ENCODE results near the gene HSF5. TPM values are rescaled to one million over a fixed set of nuclear protein-coding genes. Genes with fewer than 3 reads are reported as not detected.

Gene HSF5
- polyA plus RNA-seq, 1 experiment = not detected

GRCh38 chr17:58377093-58377601 lies 111.1 kb downstream of the HSF5 start:
- H3K27me3 ChIP-seq (ENCODE audit: control insufficient read depth, insufficient read depth, low read length) = peaks cover 17% of the 10 kb centered on the region
- ChIA-PET POLR2A (no interaction called here), CTCF (no interaction called here)
- no peak overlapping the region for H3K27ac ChIP-seq (ENCODE audit: low read depth, low read length)
- H3K9me3 ChIP-seq (ENCODE audit: control insufficient read depth, insufficient read depth, low read length) = no peaks in the 10 kb centered on the region
- TF ChIP-seq, protein P1, sequence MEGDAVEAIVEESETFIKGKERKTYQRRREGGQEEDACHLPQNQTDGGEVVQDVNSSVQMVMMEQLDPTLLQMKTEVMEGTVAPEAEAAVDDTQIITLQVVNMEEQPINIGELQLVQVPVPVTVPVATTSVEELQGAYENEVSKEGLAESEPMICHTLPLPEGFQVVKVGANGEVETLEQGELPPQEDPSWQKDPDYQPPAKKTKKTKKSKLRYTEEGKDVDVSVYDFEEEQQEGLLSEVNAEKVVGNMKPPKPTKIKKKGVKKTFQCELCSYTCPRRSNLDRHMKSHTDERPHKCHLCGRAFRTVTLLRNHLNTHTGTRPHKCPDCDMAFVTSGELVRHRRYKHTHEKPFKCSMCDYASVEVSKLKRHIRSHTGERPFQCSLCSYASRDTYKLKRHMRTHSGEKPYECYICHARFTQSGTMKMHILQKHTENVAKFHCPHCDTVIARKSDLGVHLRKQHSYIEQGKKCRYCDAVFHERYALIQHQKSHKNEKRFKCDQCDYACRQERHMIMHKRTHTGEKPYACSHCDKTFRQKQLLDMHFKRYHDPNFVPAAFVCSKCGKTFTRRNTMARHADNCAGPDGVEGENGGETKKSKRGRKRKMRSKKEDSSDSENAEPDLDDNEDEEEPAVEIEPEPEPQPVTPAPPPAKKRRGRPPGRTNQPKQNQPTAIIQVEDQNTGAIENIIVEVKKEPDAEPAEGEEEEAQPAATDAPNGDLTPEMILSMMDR (IDR thresholded peaks at IDR 0.05; ENCODE audit: low read depth, low read length) = no peak
- DNase-seq (ENCODE audit: low read depth, low spot score) = no peak
- no peak overlapping the region for H3K4me3 ChIP-seq (ENCODE audit: low read depth, low read length)

- POLR2A ChIA-PET = no interaction called here
- Histone ChIP-seq H3K9me3 (ENCODE audit: control insufficient read depth, insufficient read depth, low read length) (no peaks in the 10 kb centered on the region), H3K4me3 (ENCODE audit: low read depth, low read length) (no peak overlapping the region), H3K27me3 (ENCODE audit: control insufficient read depth, insufficient read depth, low read length) (peaks cover 14% of the 10 kb centered on the region), H3K27ac (ENCODE audit: low read depth, low read length) (no peak overlapping the region)
- DNase-seq (ENCODE audit: low read depth, low spot score) = no peak
- CTCF ChIA-PET = no interaction called here
- TF ChIP-seq, protein P1 (IDR thresholded peaks at IDR 0.05; ENCODE audit: low read depth, low read length) = no peak
Observed at GRCh38 chr17:58376472-58377000, 111.7 kb downstream of the HSF5 start.

GRCh38 chr17:58375811-58376210 lies 112.4 kb downstream of the HSF5 start:
- CTCF ChIA-PET = no interaction called here
- H3K27ac ChIP-seq (ENCODE audit: low read depth, low read length) = no peak overlapping the region
- H3K27me3 ChIP-seq (ENCODE audit: control insufficient read depth, insufficient read depth, low read length) = peaks cover 10% of the 10 kb centered on the region
- TF ChIP-seq, protein P1 (IDR thresholded peaks at IDR 0.05; ENCODE audit: low read depth, low read length) = no peak
- POLR2A ChIA-PET = no interaction called here
- H3K4me3 ChIP-seq (ENCODE audit: low read depth, low read length) = no peak overlapping the region
- no peaks in the 10 kb centered on the region for H3K9me3 ChIP-seq (ENCODE audit: control insufficient read depth, insufficient read depth, low read length)
- no peak for DNase-seq (ENCODE audit: low read depth, low spot score)

DNA sequence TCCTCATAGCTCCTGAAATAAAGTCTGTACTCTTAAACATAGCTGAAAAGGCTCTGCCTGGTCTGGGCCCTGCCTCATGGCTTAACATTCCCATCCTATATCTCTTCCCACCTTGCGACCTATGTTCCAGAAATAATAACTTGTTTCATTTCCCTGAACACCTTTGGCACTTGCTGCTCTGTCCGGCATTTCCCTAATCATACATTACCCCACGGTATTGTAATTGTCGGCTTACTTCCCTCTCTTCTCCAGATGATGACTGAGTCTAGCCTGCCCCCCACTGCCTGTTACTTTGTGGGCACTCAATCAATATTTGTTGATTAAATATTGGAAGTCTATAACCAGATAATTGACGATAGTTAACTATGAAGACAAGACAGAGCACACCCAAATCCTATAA lies 113.0 kb downstream of the HSF5 start:
- Histone ChIP-seq H3K9me3 (ENCODE audit: control insufficient read depth, insufficient read depth, low read length) (no peaks in the 10 kb centered on the region), H3K27me3 (ENCODE audit: control insufficient read depth, insufficient read depth, low read length) (peaks cover 10% of the 10 kb centered on the region), H3K27ac (ENCODE audit: low read depth, low read length) (no peak overlapping the region), H3K4me3 (ENCODE audit: low read depth, low read length) (no peak overlapping the region)
- TF ChIP-seq, protein P1 (IDR thresholded peaks at IDR 0.05; ENCODE audit: low read depth, low read length) = no peak
- no peak for DNase-seq (ENCODE audit: low read depth, low spot score)
- ChIA-PET CTCF (interaction anchor here (0.6 kb wide), 1 partner anchor 71 kb away, joined by 3 read pairs; no protein-coding TSS in a partner anchor), POLR2A (no interaction called here)

DNA sequence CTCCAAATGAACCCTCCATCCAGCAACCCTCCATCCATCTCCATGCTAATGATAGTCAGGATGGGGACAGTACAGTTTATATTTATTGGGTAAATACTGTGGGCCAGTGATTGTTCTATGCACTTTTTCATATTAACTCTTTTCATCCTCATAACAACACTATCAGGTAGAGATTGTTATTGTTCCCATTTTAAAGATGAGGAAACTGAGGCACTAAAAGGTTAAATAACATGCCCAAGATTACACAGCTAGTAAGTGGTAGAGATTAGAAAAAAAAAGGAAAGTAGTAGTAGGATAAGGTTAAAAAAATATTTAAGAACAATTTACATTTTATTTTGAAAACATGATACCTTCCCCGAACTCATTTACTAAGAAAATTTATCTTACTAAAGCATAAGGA lies 114.3 kb downstream of the HSF5 start:
- TF ChIP-seq, protein P1 (IDR thresholded peaks at IDR 0.05; ENCODE audit: low read depth, low read length) = no peak
- POLR2A ChIA-PET = no interaction called here
- H3K9me3 ChIP-seq (ENCODE audit: control insufficient read depth, insufficient read depth, low read length) = no peaks in the 10 kb centered on the region
- H3K27me3 ChIP-seq (ENCODE audit: control insufficient read depth, insufficient read depth, low read length) = peaks cover 5% of the 10 kb centered on the region
- no peak overlapping the region for H3K27ac ChIP-seq (ENCODE audit: low read depth, low read length)
- CTCF ChIA-PET = no interaction called here
- H3K4me3 ChIP-seq (ENCODE audit: low read depth, low read length) = no peak overlapping the region
- no peak for DNase-seq (ENCODE audit: low read depth, low spot score)
